HUES64 (cell line): ENCODE data around the gene GAS7.

ENCODE experiments used
- H3K27ac ChIP-seq: 2 replicates; pipeline ENCODE4 v1.7.0; 2013; ENCODE audit warnings: low read depth, low read length, inconsistent platforms
- H3K27me3 ChIP-seq: 2 replicates; pipeline ENCODE4 v1.6.1; 2013; ENCODE audit warnings: mild to moderate bottlenecking, low read length; ENCODE audit not compliant: insufficient read depth
- H3K36me3 ChIP-seq: 2 replicates; pipeline ENCODE4 v1.6.1; 2013; ENCODE audit warnings: mild to moderate bottlenecking, low read length; ENCODE audit not compliant: insufficient read depth
- H3K4me1 ChIP-seq: 2 replicates; pipeline ENCODE4 v1.6.1; 2013; ENCODE audit warnings: mild to moderate bottlenecking, low read length, moderate library complexity; ENCODE audit not compliant: insufficient read depth
- H3K4me3 ChIP-seq: 2 replicates; pipeline ENCODE4 v1.5.1; 2013; ENCODE audit warnings: mild to moderate bottlenecking, low read length, moderate library complexity
- H3K9ac ChIP-seq: 2 replicates; pipeline ENCODE4 v1.6.1; 2013; ENCODE audit warnings: mild to moderate bottlenecking, low read depth, low read length
- H3K9me3 ChIP-seq: 2 replicates; pipeline ENCODE4 v1.6.1; 2013; ENCODE audit warnings: low read depth, low read length; ENCODE audit not compliant: insufficient read depth
- WGBS: fragments of 150-250, 120-280 bp; methylation state at CpG from one replicate; pipeline ENCODE4 v1.1.7; 2013; ENCODE audit warnings: missing lambda C conversion rate; 5-methylcytosine and 5-hydroxymethylcytosine counted together

Gene GAS7

GRCh38 chr17:10089196-10089804, 109.1 kb downstream of the GAS7 start:
- Histone ChIP-seq H3K27ac (no peak overlapping the region), H3K36me3 (no peaks in the 10 kb centered on the region), H3K9me3 (peaks cover 5% of the 10 kb centered on the region; the same call in 1 of the 2 replicates), H3K9ac (no peak overlapping the region), H3K4me3 (no peak overlapping the region), H3K27me3 (no peaks in the 10 kb centered on the region), H3K4me1 (no peaks in the 10 kb centered on the region; the same call in 1 of the 2 replicates)
- 94% methylated on average over 4 of the region's 4 CpGs for WGBS

- 96% methylated on average over 6 of the region's 6 CpGs for WGBS
- Histone ChIP-seq H3K9me3 (peaks cover 13% of the 10 kb centered on the region; the same call in 1 of the 2 replicates), H3K27ac (no peak overlapping the region), H3K9ac (no peak overlapping the region), H3K4me1 (no peaks in the 10 kb centered on the region; the same call in 1 of the 2 replicates), H3K4me3 (no peak overlapping the region), H3K27me3 (no peaks in the 10 kb centered on the region), H3K36me3 (no peaks in the 10 kb centered on the region)
Observed at GRCh38 chr17:10088444-10088843, 110.0 kb downstream of the GAS7 start.

GRCh38 chr17:10087355-10087754, 111.1 kb downstream of the GAS7 start:
- Histone ChIP-seq H3K4me3 (no peak overlapping the region), H3K27ac (no peak overlapping the region), H3K9ac (no peak overlapping the region), H3K9me3 (peaks cover 15% of the 10 kb centered on the region), H3K27me3 (no peaks in the 10 kb centered on the region), H3K36me3 (no peaks in the 10 kb centered on the region), H3K4me1 (no peaks in the 10 kb centered on the region; the same call in 1 of the 2 replicates)
- WGBS, result 85% methylated on average over 3 of the region's 3 CpGs

GRCh38 chr17:10083864-10084263, 114.5 kb downstream of the GAS7 start:
- Histone ChIP-seq H3K36me3 (no peaks in the 10 kb centered on the region), H3K4me3 (no peak overlapping the region), H3K9ac (no peak overlapping the region), H3K27ac (no peak overlapping the region), H3K9me3 (peaks cover 18% of the 10 kb centered on the region), H3K4me1 (no peaks in the 10 kb centered on the region; the same call in 1 of the 2 replicates), H3K27me3 (no peaks in the 10 kb centered on the region)
- WGBS, result 95% methylated on average over 2 of the region's 3 CpGs

- no peaks in the 10 kb centered on the region; the same call in 1 of the 2 replicates for H3K4me1 ChIP-seq
- H3K27ac ChIP-seq, result no peak overlapping the region
- peaks cover 18% of the 10 kb centered on the region for H3K9me3 ChIP-seq
- no peaks in the 10 kb centered on the region for H3K36me3 ChIP-seq
- H3K27me3 ChIP-seq, result no peaks in the 10 kb centered on the region
- no peak overlapping the region for H3K9ac ChIP-seq
- WGBS, result 92% methylated on average over 1 of the region's 2 CpGs
- no peak overlapping the region for H3K4me3 ChIP-seq
Observed at GRCh38 chr17:10082795-10083194, 115.6 kb downstream of the GAS7 start.

- Histone ChIP-seq H3K27ac (no peak overlapping the region), H3K36me3 (no peaks in the 10 kb centered on the region)
- WGBS, result 76% methylated on average over 7 of the region's 8 CpGs
Observed at GRCh38 chr17:10081571-10082169, 116.7 kb downstream of the GAS7 start.

GRCh38 chr17:10077561-10078299, 120.7 kb downstream of the GAS7 start:
- no peak overlapping the region for H3K9ac ChIP-seq
- no peaks in the 10 kb centered on the region for H3K4me1 ChIP-seq
- H3K27me3 ChIP-seq, result no peaks in the 10 kb centered on the region
- no peak overlapping the region for H3K4me3 ChIP-seq
- WGBS, result 93% methylated on average over 4 of the region's 4 CpGs
- peaks cover 5% of the 10 kb centered on the region; the same call in 1 of the 2 replicates for H3K9me3 ChIP-seq
- H3K27ac ChIP-seq, result no peak overlapping the region
- no peaks in the 10 kb centered on the region for H3K36me3 ChIP-seq

More at GRCh38 chr17:10081571-10082169, 116.7 kb downstream of the GAS7 start:
- peaks cover 18% of the 10 kb centered on the region for H3K9me3 ChIP-seq
- H3K4me1 ChIP-seq, result no peaks in the 10 kb centered on the region; the same call in 1 of the 2 replicates
- H3K27me3 ChIP-seq, result no peaks in the 10 kb centered on the region
- no peak overlapping the region for H3K4me3 ChIP-seq
- H3K9ac ChIP-seq, result no peak overlapping the region

GRCh38 chr17:10075919-10076318, 122.5 kb downstream of the GAS7 start:
- Histone ChIP-seq H3K9ac (no peak overlapping the region), H3K4me3 (no peak overlapping the region), H3K27me3 (no peaks in the 10 kb centered on the region), H3K4me1 (no peaks in the 10 kb centered on the region), H3K9me3 (no peaks in the 10 kb centered on the region), H3K36me3 (no peaks in the 10 kb centered on the region), H3K27ac (no peak overlapping the region)
- 75% methylated on average over 4 of the region's 5 CpGs for WGBS

- no peaks in the 10 kb centered on the region for H3K27me3 ChIP-seq
- no peak overlapping the region for H3K4me3 ChIP-seq
- no peaks in the 10 kb centered on the region for H3K36me3 ChIP-seq
- no peak overlapping the region for H3K9ac ChIP-seq
- H3K9me3 ChIP-seq, result no peaks in the 10 kb centered on the region
- 86% methylated on average over 6 of the region's 6 CpGs for WGBS
- H3K27ac ChIP-seq, result no peak overlapping the region
- H3K4me1 ChIP-seq, result no peaks in the 10 kb centered on the region
Observed at GRCh38 chr17:10073941-10074340, 124.5 kb downstream of the GAS7 start.

- no peak overlapping the region for H3K27ac ChIP-seq
Observed at GRCh38 chr17:10072556-10073425, 125.6 kb downstream of the GAS7 start.

More at GRCh38 chr17:10072556-10073425, 125.6 kb downstream of the GAS7 start:
- no peak overlapping the region for H3K9ac ChIP-seq
- H3K36me3 ChIP-seq, result no peaks in the 10 kb centered on the region
- no peak overlapping the region for H3K4me3 ChIP-seq
- no peaks in the 10 kb centered on the region for H3K9me3 ChIP-seq
- 89% methylated on average over 15 of the region's 16 CpGs for WGBS
- H3K27me3 ChIP-seq, result no peaks in the 10 kb centered on the region
- no peaks in the 10 kb centered on the region for H3K4me1 ChIP-seq
